Liver (tissue), 3 donors: ENCODE results near the gene GUCA1A.

ENCODE experiments used
- EGR1 ChIP-seq, 2 donors: IDR thresholded peaks; 2 replicates each; pipeline ENCODE4 v1.6.1; 2016 to 2018; ENCODE audit warnings: antibody characterized with exemption in 2 of 2, low read depth in 2 of 2
- GABPA ChIP-seq, 2 donors: IDR thresholded peaks in 1 of 2; conservative IDR thresholded peaks in 1 of 2; 2 replicates each; pipeline ENCODE4 v1.6.1; 2016; ENCODE audit warnings: antibody characterized with exemption in 2 of 2, mild to moderate bottlenecking in 1 of 2, moderate library complexity in 1 of 2
- HNF4A ChIP-seq, 2 donors: conservative IDR thresholded peaks; 2 replicates each; pipeline ENCODE4 v1.6.1; 2016; ENCODE audit warnings: antibody characterized with exemption in 2 of 2, mild to moderate bottlenecking in 2 of 2
- JUND ChIP-seq, 2 donors: IDR thresholded peaks; 2 replicates each; pipeline ENCODE4 v1.6.1; 2016; ENCODE audit warnings: antibody characterized with exemption in 2 of 2
- NR2F2 ChIP-seq: IDR thresholded peaks from 2 replicates; pipeline ENCODE4 v1.6.1; 2016; ENCODE audit warnings: antibody characterized with exemption
- RAD21 ChIP-seq, 2 donors: IDR thresholded peaks; 2 replicates each; pipeline ENCODE4 v1.6.1; 2016; ENCODE audit warnings: antibody characterized with exemption in 2 of 2, mild to moderate bottlenecking in 2 of 2
- RXRA ChIP-seq, 2 donors: IDR thresholded peaks; 2 replicates each; pipeline ENCODE4 v1.6.1; 2017 to 2018; ENCODE audit warnings: antibody characterized with exemption in 2 of 2, mild to moderate bottlenecking in 1 of 2
- SP1 ChIP-seq: IDR thresholded peaks from 2 replicates; pipeline ENCODE4 v1.6.1; 2018; ENCODE audit warnings: antibody characterized with exemption, mild to moderate bottlenecking
- TAF1 ChIP-seq: conservative IDR thresholded peaks from 2 replicates; pipeline ENCODE4 v1.6.1; 2016; ENCODE audit warnings: antibody characterized with exemption, mild to moderate bottlenecking
- TF ChIP-seq, protein P1 (sequence below): fragments of 150-350 bp; IDR thresholded peaks from 2 replicates; pipeline ENCODE4 v1.5.1; 2017; ENCODE audit warnings: improper control_type of control experiment, low read depth, low read length; ENCODE audit not compliant: missing input control
- TF ChIP-seq, protein P2 (sequence below): IDR thresholded peaks from 2 replicates; pipeline ENCODE4 v1.6.1; 2016; ENCODE audit warnings: antibody characterized with exemption
- TF ChIP-seq, protein P3 (sequence below): IDR thresholded peaks from 2 replicates; pipeline ENCODE4 v1.6.1; 2016; ENCODE audit warnings: antibody characterized with exemption
- TF ChIP-seq, protein P4 (sequence below): IDR thresholded peaks from 2 replicates; pipeline ENCODE4 v1.6.1; 2016; ENCODE audit warnings: antibody characterized with exemption, mild to moderate bottlenecking
- TF ChIP-seq, protein P5 (sequence below): IDR thresholded peaks from 2 replicates; pipeline ENCODE4 v1.6.1; 2016; ENCODE audit warnings: antibody characterized with exemption
- donor health status: healthy.
- donor health status: healthy.

DNA sequence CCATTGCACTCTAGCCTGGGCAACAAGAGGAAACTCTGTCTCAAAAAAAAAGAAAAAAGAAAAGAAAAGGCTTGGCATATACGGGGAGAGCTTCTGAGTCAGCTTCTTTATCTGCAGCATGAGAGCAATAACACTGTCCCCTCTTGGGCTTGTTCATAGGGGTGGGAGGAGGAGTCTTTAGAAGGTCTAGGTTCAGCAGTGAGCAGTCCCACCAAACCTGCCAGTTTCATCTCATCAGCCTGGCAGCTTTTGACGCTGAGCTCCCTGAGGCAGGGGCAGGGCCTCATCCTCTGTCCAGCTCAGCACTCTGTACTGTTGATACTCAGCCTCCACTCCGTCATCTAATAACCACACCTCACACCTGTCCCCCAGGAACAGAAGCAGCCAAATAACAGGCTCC lies 25.1 kb upstream of the GUCA1A start:
- TF ChIP-seq, protein P1, sequence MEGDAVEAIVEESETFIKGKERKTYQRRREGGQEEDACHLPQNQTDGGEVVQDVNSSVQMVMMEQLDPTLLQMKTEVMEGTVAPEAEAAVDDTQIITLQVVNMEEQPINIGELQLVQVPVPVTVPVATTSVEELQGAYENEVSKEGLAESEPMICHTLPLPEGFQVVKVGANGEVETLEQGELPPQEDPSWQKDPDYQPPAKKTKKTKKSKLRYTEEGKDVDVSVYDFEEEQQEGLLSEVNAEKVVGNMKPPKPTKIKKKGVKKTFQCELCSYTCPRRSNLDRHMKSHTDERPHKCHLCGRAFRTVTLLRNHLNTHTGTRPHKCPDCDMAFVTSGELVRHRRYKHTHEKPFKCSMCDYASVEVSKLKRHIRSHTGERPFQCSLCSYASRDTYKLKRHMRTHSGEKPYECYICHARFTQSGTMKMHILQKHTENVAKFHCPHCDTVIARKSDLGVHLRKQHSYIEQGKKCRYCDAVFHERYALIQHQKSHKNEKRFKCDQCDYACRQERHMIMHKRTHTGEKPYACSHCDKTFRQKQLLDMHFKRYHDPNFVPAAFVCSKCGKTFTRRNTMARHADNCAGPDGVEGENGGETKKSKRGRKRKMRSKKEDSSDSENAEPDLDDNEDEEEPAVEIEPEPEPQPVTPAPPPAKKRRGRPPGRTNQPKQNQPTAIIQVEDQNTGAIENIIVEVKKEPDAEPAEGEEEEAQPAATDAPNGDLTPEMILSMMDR: no peak
- TF ChIP-seq, protein P2, sequence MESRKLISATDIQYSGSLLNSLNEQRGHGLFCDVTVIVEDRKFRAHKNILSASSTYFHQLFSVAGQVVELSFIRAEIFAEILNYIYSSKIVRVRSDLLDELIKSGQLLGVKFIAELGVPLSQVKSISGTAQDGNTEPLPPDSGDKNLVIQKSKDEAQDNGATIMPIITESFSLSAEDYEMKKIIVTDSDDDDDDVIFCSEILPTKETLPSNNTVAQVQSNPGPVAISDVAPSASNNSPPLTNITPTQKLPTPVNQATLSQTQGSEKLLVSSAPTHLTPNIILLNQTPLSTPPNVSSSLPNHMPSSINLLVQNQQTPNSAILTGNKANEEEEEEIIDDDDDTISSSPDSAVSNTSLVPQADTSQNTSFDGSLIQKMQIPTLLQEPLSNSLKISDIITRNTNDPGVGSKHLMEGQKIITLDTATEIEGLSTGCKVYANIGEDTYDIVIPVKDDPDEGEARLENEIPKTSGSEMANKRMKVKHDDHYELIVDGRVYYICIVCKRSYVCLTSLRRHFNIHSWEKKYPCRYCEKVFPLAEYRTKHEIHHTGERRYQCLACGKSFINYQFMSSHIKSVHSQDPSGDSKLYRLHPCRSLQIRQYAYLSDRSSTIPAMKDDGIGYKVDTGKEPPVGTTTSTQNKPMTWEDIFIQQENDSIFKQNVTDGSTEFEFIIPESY: no peak
- TF ChIP-seq, protein P3, sequence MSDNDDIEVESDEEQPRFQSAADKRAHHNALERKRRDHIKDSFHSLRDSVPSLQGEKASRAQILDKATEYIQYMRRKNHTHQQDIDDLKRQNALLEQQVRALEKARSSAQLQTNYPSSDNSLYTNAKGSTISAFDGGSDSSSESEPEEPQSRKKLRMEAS: no peak
- TF ChIP-seq SP1 (no peak), RXRA (IDR thresholded peaks at IDR 0.05) (no peak), JUND (IDR thresholded peaks at IDR 0.05) (no peak), GABPA (IDR thresholded peaks at IDR 0.05 in 1 of 2, conservative IDR thresholded peaks at IDR 0.05 in 1 of 2) (no peak), RAD21 (IDR thresholded peaks at IDR 0.05) (no peak), EGR1 (IDR thresholded peaks at IDR 0.05; ENCODE audit: low read depth in 2 of 2) (no peak), TAF1 (no peak), NR2F2 (no peak), HNF4A (conservative IDR thresholded peaks at IDR 0.05) (no peak)
- TF ChIP-seq, protein P4, sequence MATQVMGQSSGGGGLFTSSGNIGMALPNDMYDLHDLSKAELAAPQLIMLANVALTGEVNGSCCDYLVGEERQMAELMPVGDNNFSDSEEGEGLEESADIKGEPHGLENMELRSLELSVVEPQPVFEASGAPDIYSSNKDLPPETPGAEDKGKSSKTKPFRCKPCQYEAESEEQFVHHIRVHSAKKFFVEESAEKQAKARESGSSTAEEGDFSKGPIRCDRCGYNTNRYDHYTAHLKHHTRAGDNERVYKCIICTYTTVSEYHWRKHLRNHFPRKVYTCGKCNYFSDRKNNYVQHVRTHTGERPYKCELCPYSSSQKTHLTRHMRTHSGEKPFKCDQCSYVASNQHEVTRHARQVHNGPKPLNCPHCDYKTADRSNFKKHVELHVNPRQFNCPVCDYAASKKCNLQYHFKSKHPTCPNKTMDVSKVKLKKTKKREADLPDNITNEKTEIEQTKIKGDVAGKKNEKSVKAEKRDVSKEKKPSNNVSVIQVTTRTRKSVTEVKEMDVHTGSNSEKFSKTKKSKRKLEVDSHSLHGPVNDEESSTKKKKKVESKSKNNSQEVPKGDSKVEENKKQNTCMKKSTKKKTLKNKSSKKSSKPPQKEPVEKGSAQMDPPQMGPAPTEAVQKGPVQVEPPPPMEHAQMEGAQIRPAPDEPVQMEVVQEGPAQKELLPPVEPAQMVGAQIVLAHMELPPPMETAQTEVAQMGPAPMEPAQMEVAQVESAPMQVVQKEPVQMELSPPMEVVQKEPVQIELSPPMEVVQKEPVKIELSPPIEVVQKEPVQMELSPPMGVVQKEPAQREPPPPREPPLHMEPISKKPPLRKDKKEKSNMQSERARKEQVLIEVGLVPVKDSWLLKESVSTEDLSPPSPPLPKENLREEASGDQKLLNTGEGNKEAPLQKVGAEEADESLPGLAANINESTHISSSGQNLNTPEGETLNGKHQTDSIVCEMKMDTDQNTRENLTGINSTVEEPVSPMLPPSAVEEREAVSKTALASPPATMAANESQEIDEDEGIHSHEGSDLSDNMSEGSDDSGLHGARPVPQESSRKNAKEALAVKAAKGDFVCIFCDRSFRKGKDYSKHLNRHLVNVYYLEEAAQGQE: no peak
- TF ChIP-seq, protein P5, sequence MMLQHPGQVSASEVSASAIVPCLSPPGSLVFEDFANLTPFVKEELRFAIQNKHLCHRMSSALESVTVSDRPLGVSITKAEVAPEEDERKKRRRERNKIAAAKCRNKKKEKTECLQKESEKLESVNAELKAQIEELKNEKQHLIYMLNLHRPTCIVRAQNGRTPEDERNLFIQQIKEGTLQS: no peak
